Fibroblast of peridontal ligament (primary cell): ENCODE data around the gene POM121L2.
A peak's percentile ranks its signal among the peaks of the same experiment; 100 is the strongest.
"Not testable (repeated sequence)": the region's sequence is repeated elsewhere in the genome, so short reads cannot be mapped to it uniquely, and the experiment has no call there.

Experiments used
- DNase-seq: peaks from one replicate; pipeline ENCODE4 v3.0.0-alpha.2; 2010; ENCODE audit errors: extremely low read depth

POM121L2 gene

DNA sequence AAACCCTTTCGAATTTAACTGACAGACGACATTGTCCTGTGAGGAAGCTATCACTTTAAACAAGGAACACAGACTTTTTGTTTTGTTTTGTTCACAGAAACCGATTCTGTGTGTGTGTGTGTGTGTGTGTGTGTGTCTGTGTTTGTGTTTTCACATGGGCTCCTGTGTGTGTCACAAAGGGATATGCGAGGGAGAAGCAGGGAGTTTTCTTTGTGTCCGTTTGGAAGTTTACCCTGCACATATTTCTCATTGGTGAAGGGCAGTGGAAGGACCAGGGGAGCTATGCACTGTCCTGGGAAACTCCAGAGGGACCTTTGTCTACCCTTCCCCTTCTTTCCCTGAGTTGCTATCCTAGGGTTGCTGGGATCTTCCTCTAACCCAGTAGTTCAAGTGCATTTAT lies 17.7 kb downstream of the POM121L2 start:
- no peak for DNase-seq

DNA sequence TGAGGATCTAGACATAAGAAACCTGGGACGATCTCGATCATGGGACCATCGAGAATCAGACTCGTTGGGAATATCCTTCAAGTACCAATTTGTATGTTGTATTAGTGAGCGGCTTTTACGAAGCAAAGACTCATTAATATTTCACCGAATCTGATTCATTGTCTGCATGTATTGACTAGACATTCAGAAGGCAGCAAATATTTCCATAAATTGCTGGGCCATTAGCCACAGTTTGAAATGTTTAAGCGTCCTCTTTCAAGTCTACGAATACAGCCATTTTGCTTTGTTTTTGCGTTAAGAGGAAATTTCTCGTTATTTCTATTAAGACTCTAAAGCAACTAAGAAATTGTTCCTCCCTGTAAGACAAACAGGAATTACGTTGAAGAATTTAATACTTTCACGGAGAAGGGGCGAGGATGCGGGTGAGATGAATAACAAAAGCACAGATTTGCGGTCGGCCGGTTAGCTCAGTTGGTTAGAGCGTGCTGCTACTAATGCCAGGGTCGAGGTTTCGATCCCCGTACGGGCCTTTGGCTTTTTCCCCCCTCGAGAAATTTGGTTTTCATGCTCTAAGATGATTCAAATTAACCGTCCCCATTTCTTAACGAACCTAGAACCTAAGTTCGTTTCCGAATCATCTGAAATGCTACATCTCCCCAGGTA lies 18.5 kb downstream of the POM121L2 start:
- DNase-seq: peak; percentile 71

DNA sequence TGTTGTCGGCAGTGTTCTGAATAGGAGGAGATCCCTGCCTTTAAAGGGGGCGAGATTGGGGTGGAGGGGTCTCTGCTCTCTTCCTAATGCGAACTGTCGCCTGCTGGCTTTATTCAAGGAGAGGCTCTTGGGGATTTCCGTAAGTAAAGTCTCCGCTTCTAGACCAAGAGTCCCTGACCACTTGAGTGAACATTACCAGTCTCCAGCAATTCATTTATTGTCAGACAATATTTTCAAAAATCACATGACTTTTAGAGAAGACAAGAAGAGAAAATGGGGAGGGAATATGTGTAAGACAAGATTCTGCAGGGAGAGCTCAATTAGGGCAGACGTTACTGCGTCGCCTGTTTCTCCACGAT lies 21.2 kb downstream of the POM121L2 start:
- no peak for DNase-seq

DNA sequence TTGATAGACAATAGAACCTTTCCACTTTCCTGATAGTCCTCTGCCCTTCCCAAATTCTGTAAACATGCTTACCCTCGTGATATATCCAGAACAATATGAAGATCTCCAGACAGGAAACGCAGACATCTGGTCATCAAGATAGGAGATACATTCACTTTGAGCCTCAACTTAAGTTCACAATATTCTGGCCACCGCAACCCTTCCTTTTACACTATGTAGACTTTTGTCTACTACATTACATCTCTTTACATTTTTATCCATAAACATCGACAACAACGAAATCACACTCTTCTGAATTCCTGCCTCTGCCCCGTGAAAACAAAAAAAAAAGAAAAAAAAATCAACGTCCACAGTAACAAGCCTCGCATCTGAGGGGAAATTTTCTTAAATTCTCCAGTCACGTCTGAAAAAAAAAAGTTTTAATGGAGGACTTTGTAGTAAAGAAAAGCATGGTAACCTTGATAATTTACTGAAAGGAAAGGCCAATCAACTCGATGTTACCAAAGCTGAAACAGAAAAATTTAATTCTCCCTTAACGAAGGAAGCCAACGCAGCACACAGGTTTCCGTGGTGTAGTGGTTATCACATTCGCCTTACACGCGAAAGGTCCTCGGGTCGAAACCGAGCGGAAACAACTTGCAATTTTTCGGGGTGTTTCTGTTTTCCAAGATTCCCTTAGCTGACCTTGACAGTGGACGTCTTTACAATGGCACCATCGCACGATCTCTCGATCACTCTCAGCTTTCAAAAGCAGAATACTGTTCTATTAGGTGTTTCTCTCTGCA lies 21.8 kb downstream of the POM121L2 start:
- peak; percentile 19 for DNase-seq

DNA sequence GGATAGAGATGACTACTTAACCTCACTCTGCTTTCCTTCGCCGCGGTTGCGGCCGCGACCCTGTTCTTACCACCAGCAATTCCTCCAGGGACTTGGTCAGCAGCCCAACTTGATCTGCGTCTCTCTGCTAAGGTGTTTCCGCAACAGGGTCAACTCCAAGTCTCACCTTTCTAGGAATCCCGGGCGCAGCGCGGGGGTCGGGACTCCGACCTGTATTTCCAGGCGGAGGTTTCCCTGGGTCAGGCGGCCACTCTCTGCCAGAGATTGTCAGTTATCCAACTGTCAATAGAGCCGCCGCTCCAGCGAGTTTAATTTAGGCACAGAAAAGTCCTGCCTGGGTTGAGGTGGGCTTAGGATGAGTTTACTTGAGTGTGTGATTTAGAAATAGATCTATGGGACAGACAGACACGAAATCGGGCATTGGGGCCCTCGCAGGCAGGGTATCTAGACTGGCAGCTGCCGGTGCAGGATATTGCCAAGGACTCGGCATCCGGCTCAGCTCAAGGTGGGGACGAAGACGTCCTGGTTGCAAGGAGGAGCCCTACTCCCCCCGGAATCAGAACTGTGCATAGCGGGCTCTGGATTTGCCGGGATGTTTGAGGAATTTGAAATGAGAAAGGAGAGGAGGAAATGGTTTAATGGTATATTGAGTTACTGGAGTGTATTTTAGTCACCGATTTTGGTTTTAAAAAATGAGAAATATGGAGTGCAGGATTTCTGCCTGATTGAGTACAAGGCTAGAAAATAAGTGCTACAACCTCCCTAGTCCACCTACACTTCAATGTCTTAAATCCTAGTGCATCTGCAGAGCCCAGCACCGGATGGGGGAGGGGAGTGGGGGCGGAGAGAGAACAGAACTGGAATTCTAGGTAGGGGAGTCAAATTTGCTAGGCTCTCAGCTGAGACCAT lies 23.7 kb downstream of the POM121L2 start:
- DNase-seq: no peak

DNA sequence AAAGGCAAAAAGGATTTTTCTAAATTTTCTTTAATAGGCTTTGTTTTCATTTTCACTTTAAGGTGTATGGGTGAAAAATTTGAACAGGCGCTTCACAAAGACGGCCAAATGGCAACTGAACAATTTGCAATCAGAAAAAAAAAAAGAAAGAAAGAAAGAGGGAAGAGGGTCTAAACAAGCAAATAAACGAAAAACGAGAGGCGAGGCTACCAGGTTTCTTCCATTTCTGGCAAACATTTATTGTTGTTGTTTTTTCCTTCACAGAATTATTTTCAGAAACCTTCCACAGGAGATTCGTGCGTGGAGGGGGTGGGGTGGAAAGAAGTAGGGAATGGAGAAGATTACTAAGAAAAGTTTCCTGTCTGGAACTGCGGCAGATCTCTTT lies 24.3 kb downstream of the POM121L2 start:
- DNase-seq: no peak

DNA sequence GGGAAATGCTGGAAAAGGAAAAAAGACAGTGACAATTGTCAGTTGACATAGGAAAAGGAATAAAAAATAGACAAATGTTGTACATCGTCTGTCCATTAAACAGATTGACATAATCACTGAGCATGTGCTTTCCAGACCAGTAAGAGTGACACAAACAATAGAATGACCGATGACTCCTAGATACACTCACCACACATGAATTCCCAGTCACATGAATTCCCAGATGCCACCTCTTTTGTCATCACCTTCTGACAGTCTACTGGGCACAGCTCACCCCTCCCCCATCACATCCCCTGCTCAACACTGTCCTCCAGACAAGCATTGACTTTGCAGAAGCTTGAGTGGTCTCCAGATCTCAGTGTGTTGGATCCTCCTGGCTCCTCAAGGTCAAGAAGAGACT lies 25.9 kb downstream of the POM121L2 start:
- no peak for DNase-seq

DNA sequence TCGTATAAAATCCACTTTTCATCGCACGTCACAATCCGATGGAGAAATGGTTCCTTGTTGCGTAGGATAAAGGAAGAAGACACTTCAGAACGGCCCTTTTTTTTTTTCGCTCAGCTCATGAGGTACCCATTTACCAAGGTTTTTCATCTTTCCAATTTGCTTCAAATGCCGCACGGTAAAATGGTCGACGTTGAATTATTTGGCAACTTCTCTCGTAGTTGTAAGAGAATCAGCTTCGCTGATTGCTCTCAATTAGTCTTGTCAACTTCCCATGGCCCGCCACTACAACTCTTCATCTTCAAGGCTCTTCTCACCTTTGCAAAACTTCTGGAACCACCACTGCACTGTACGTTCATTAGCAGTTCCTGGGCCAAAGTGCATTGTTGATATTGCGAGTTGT lies 28.8 kb downstream of the POM121L2 start:
- DNase-seq: no peak

DNA sequence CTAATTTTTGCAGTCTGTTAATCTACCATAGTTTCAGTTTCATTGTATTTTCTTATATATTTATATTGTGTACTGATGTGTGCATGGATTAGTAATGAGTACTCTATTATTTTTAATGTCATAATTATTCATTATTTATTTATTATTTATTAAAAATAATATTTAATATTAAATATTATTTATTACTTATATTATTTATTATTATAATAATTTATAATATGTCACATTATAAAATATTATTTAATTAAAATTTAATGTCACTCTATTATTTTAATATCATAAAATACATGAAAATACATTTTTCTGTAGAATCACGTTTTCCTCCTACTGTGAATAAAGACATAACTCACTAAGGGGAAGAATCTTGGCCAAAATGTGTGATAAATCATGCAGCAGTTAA lies 30.5 kb downstream of the POM121L2 start:
- DNase-seq: no peak

DNA sequence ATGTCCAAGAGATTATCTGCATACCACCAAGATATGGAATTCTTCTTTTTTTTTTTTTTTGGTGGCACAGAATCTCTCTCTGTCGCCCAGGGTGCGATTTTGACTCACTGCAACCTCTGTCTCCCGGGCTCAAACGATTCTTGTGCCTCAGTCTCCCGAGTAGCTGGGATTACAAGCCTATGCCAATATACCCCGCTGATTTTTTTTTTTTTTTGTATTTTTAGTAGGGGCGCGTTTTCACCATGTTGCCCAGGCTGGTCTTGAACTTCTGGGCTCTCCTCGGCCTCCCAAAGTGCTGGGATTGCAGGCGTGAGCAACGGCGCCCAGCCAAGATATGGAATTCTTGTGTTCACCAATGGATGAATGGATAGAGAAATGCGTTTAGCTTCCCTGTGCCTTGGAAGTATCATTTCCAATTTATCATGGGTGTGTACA lies 31.0 kb downstream of the POM121L2 start:
- DNase-seq: no peak

DNA sequence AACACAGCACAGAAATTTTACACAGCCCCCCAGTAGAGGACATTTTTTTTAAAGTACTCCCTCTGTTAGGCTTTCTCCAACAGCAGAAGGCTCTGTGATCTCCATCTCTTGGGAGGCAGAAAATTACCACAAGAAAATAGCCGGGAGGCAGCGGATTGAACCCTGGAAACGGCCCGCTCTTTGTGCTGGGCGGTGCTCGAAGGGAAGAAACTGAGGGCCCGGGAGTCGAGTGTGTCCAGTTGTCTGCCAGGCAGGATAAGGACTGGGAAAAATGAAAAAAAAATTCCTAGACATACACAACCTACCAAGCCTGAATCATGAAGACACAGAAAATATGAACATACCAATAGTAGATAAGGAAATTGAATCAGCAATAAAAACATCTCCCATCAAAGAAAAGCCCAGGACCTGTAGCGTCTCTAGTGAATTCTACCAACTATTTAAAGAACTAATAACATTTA lies 31.5 kb downstream of the POM121L2 start:
- DNase-seq: no peak

DNA sequence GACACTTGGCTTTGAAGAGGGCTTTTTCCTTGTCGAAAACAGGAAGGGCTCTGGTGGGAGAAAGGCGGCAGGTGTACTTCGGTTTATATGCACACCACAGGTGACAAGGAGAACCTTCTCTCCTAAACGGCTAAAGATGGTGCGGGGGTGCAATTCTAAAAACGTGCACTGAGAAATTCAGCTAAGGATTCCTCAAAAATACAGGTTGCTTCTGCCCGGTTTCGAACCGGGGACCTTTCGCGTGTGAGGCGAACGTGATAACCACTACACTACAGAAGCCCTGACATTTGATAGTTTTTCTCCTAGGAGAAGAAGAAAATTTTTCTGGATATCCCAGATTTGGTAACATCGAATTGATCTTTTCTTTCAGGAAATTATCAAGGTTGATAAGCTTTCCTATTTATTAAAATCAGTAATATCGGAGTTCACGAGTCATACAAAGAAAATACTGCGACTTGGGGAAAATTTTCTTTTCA lies 32.0 kb downstream of the POM121L2 start:
- peak; percentile 65 for DNase-seq

DNA sequence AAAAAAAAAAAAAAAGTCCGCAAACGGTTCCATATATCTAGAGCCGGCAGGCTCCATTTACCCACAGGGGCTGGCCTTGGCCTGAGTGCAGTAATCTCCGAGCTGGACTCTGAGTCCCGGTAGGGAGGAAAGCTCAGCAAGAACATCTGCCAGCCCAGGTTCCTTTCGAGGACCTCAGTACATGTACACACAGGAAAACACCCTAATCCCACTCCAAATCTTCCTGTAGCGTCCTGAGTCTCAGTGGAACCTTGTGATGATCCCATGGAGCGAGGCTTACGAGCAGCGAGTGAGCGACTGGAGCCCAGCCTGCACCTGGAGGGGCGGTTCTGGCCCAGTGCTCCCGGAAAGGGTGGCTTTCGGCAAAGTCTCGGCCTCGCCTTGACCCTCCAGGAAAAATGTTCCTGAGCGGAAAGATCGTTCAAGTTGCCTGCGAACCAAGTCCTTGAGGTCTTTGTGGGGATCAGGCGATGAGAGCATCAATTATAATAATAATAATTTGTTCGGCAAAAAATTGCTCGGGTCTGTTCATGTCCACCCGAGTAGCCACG lies 32.5 kb downstream of the POM121L2 start:
- no peak for DNase-seq

DNA sequence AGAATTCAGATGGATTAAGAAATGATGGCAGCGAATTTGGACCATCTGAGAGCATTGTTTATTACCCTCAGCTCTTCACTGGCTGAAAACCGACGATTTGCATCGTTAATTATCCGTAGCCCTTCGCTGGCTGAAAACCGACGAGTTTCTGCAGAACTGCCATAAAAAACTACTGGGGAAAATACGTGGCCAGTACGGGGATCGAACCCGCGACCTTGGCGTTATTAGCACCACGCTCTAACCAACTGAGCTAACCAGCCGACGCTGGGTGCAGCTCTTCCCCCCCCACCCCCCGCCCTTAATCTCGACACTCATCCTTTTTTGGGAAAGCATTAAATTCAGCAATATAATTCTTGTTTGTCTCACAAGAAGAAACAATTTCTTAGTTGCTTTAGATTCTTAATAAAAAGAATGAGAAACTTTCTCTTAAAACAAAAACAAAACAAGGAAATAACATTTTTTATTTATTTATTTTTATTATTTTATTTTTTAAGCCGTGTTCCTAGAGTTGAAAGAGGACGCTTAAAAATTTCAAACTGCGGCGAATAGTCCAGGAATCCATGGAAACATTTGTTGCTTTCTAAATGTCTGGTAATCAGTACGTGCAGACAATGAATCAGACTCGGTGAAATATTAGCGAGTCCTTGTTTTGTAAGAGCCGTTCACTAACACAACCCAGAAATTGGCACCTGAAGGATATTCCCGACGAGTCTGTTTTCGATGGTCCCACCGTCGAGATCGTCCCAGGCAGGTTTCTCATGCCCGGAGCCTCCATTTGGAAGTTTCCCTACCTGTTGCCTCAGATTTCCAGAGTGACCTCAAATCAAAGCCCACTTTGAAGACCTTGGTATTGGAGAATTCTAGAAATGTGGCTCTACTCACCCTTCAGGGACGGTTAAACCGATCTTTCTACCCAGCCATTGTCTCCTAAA lies 36.8 kb downstream of the POM121L2 start:
- no peak for DNase-seq

DNA sequence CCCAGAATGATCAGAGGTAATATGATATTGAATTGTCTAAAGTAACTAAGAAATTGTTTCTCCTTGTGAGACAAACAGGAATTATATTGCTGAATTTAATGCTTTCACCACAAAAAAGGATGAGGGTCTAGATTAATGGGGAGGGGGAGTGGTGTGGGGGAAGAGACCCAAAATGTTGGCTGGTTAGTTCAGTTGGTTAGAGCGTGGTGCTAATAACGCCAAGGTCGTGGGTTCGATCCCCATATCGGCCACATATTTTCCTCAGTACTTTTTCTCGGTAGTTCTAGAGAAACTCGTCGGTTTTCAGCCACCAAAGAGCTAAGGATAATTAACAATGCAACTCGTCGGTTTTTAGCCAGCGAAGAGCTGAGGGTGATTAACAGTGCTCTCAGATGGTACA lies 38.3 kb downstream of the POM121L2 start:
- DNase-seq: no peak

DNA sequence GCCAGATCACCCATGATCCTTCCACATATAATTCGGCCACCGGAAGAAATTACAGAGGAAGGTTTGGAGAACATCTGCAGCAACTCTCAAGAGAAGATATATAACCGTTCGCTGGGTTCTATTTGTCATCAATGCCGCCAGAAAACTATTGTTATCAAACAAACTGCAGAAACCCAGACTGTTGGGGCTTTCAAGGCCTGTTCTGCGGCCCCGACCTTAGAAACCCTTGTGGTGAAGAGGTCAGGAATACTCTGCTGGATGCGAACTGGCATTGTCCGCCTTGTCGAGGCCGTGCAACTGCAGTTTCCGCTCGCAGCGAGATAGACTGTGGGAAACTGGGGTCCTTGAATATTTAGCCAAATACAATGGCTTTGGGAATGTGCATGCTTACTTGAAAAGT lies 43.3 kb downstream of the POM121L2 start:
- no peak for DNase-seq

DNA sequence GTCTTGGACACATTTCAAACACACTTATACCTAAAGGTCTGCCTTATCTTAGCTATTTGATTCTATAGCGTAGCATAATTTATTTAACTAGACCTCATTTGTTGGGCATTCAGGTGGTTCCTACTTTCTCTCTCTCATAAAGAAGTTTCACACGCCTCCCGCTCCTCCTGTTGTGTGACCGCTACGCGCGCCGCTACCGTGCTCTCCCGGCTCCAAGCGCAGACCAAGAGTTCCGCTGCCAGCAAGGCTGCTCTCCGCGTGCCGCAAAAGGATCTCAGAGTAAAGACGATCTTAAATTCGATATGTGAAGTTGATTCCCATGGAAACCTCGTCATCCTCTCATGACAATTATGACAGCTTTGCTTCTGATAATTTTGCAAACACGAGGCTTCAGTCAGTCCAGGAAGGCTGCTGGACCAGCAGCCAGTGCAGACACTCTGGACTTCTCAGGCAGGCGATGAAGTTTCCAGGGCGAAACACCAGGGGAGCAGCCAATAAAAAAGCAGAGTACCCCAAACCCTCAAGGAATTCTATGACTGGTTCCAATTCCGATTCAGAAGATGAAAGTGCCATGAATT lies 44.1 kb downstream of the POM121L2 start:
- no peak for DNase-seq

DNA sequence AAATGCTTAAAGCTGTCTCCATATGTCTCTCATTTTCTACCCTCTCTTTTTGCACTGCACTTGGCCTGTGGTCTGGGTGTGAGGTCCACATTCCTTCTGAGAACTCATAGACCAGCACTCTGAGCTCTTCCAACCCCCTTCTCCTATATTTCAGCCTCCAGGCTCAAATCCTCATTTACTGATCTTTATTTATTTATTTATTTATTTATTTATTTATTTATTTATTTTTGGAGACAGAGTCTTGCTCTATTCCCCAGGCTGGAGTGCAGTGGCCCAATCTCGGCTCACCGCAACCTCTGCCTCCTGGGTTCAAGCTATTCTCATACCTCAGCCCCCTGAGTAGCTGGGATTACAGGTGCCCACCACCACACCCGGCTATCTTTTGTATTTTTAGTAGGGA lies 45.1 kb downstream of the POM121L2 start:
- DNase-seq: not testable (repeated sequence)

DNA sequence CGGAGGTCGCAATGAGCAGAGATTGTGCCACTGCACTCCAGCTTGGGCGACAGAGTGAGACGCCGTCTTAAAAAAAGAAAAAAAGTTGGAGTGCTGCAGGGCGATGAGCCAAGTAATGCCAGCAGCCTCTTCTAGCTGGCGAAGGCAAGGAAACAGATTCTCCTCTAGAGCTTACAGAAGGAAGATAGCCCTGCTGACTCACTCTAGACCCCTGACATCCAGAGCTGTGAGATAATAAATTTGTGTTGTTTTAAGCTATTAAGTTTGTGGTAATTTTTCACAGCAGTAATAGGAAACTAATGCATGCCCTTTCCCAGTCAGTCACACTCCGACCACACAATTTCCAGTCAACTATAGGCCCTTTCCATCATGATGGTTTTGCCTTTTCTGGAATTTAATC lies 48.2 kb downstream of the POM121L2 start:
- no peak for DNase-seq

DNA sequence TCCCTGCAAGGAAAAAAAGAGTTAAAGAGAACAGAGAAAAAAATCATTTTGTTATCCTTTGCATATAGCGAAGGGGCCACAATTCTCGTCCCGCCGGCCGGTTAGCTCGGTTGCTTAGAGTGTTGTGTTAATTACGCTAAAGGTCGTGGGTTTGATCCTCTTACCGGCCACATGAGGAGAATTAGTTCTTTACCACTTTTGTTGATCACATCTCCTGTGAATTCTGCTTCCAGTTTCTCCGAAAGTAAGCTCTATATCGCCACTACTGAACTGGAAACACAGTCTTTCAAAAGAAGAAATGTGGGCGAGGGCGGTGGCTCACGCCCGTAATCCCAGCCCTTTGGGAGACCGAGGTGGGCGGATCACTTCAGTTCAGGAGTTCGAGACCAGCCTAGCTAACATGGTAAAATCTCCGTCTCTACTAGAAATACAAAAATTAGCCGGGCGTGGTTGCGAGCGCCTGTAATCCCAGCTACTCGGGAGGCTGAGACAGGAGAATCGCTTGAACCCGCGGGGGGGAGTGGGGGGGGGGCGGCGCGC lies 51.2 kb downstream of the POM121L2 start:
- DNase-seq: no peak
